Measurements from ENCODE around the gene APBA2. TPM values are rescaled to one million over a fixed set of nuclear protein-coding genes. Genes with fewer than 3 reads are reported as not detected.

The APBA2 gene
- total and polyA plus RNA-seq, 2 of the 13 experiments (the other 11 are each of a cell fraction or from before 2014, with no cell fraction given): 0.62 to 2.3 TPM

GRCh38 chr15:29089731-29090616, 204.2 kb downstream of the APBA2 start:
- DNase-seq (ENCODE audit: low spot score) (no peak), ATAC-seq (no peak), FAIRE-seq (no peak)
- Histone ChIP-seq H3K27me3 (ENCODE audit: control insufficient read depth in 1 of 2, insufficient read depth in 2 of 2, low read length in 2 of 2) (no peaks in the 10 kb centered on the region), H3K79me2 (ENCODE audit: insufficient read depth, low read length) (no peaks in the 10 kb centered on the region), H4K20me1 (ENCODE audit: insufficient read depth, low read length) (no peaks in the 10 kb centered on the region), H3K36me3 (replicated peaks in 1 of 2; ENCODE audit: control insufficient read depth in 1 of 2, insufficient read depth in 2 of 2, low read length in 2 of 2) (no peaks in the 10 kb centered on the region), H3K9me3 (ENCODE audit: low read length) (no peaks in the 10 kb centered on the region), H3K4me2 (ENCODE audit: low read depth, low read length) (no peak overlapping the region), H3K27ac (ENCODE audit: extremely low read length, insufficient read depth, low read length) (no peak overlapping the region), H2AFZ (ENCODE audit: low read length) (no peak overlapping the region), H3K9ac (ENCODE audit: insufficient read depth, low read depth, low read length) (no peak overlapping the region), H3K4me3 (replicated peaks in 1 of 3; ENCODE audit: insufficient read depth in 1 of 3, low read depth in 2 of 3, low read length in 3 of 3) (no peak overlapping the region), H3K4me1 (ENCODE audit: insufficient read depth, low read length) (no peaks in the 10 kb centered on the region)
- intact Hi-C loops (cut with micrococcal nuclease; ENCODE audit: unreplicated experiment) (no loop called here), in situ Hi-C loops (cut with HindIII; ENCODE audit: extremely low pct_ligation_motif_present, low pct_unique_long_range_greater_than_20kb) (no loop called here)
- CTCF ChIA-PET (ENCODE audit: low intra/inter-chr PET ratio, low total read pairs): no interaction called here
- BruUV-seq (replicated peaks): no TSS peak
- 83% methylated on average over 10 of the region's 16 CpGs for WGBS (ENCODE audit: low lambda C conversion rate)
- POLR2A ChIA-PET: no interaction called here
- TF ChIP-seq PCBP2 (optimal IDR thresholded peaks at IDR 0.05; ENCODE audit: low read depth, low read length, poor library complexity, severe bottlenecking) (no peak), ZNF431 (CRISPR knock-in tag; IDR thresholded peaks at IDR 0.05; ENCODE audit: borderline replicate concordance, low read depth) (no peak), CTCF (CRISPR knock-in tag; IDR thresholded peaks at IDR 0.05) (0 out of 2 replicates have a peak, but pooled peaks have one; percentile 7)

Measured in HepG2 (cell line).